K562 (cell line): ENCODE data around the gene DNAH17. TPM values are rescaled to one million over a fixed set of nuclear protein-coding genes. Genes with fewer than 3 reads are reported as not detected.

Experiments used
- ARNT ChIP-seq, 2 experiments: fragments of 450-650 bp; IDR thresholded peaks; 2 replicates each; pipeline ENCODE4 v1.6.1; 2016; ENCODE audit warnings: mild to moderate bottlenecking in 1 of 2
- ATF1 ChIP-seq, 2 experiments: fragments of 450-650 bp in 1 of 2; IDR thresholded peaks; 2 replicates each; pipeline ENCODE4 v1.6.1; 2016; ENCODE audit warnings: missing compliant biosample characterization in 1 of 2, missing genetic modification characterization in 1 of 2
- CREM ChIP-seq: IDR thresholded peaks from 2 replicates; pipeline ENCODE4 v1.6.1; 2014; ENCODE audit warnings: antibody characterized with exemption, low read depth
- ETV1 ChIP-seq: fragments of 450-650 bp; conservative IDR thresholded peaks from 2 replicates; pipeline ENCODE4 v1.6.1; 2016; ENCODE audit warnings: missing genetic modification characterization, control low read depth, low read depth, missing compliant biosample characterization
- ETV5 ChIP-seq: sonication (generic); formaldehyde crosslinking; IDR thresholded peaks from 2 replicates; pipeline ENCODE4 v1.4.0; 2020; ENCODE audit warnings: low read depth, mild to moderate bottlenecking, missing genetic modification reagents
- HMG20B ChIP-seq: fragments of 250-450 bp; sonication (Bioruptor Pico); IDR thresholded peaks from 2 replicates; pipeline ENCODE4 v1.5.0; 2021; ENCODE audit warnings: mild to moderate bottlenecking
- HNRNPLL ChIP-seq: fragments of 200-400 bp; formaldehyde crosslinking; IDR thresholded peaks from 2 replicates; pipeline ENCODE4 v1.6.1; 2017; ENCODE audit warnings: low read length, low read depth, mild to moderate bottlenecking; ENCODE audit not compliant: poor library complexity, severe bottlenecking
- KDM2B ChIP-seq: fragments of 250-450 bp; sonication (Bioruptor Pico); IDR thresholded peaks from 2 replicates; pipeline ENCODE4 v1.8.0; 2021; ENCODE audit warnings: mild to moderate bottlenecking, moderate library complexity
- MXI1 ChIP-seq: IDR thresholded peaks from 2 replicates; pipeline ENCODE4 v1.6.1; 2011; ENCODE audit warnings: low read depth, mild to moderate bottlenecking, improper control_type of control experiment, low read length
- NFXL1 ChIP-seq: fragments of 450-650 bp; formaldehyde crosslinking; IDR thresholded peaks from 2 replicates; pipeline ENCODE4 v1.4.0; 2021; ENCODE audit warnings: mild to moderate bottlenecking
- NONO ChIP-seq, 2 experiments: fragments of 200-400 bp in 1 of 2; fragments of 450-650 bp in 1 of 2; formaldehyde crosslinking in 1 of 2; IDR thresholded peaks; 2 replicates each; pipeline ENCODE4 v1.6.1; 2017; ENCODE audit warnings: low read depth in 2 of 2, mild to moderate bottlenecking in 2 of 2, moderate library complexity in 2 of 2, low read length in 1 of 2
- SLC30A9 ChIP-seq: fragments of 250-450 bp; sonication (Bioruptor Pico); IDR thresholded peaks from 2 replicates; pipeline ENCODE4 v1.8.0; 2022; ENCODE audit warnings: mild to moderate bottlenecking, moderate library complexity
- SMAD4 ChIP-seq: fragments of 250-450 bp; sonication (Bioruptor Pico); conservative IDR thresholded peaks from 2 replicates; pipeline ENCODE4 v1.8.0; 2021; ENCODE audit warnings: inconsistent platforms, mild to moderate bottlenecking, moderate library complexity
- TAF1 ChIP-seq: IDR thresholded peaks from 2 replicates; pipeline ENCODE4 v1.6.1; 2011; ENCODE audit warnings: mild to moderate bottlenecking, low read length, moderate library complexity; ENCODE audit not compliant: insufficient read depth, control insufficient read depth, severe bottlenecking; ENCODE audit errors: extremely low read depth
- TAF15 ChIP-seq: fragments of 200-400 bp; formaldehyde crosslinking; IDR thresholded peaks from 2 replicates; pipeline ENCODE4 v1.6.1; 2017; ENCODE audit warnings: mild to moderate bottlenecking, low read depth, low read length, moderate library complexity
- TAL1 ChIP-seq: fragments of 450-650 bp; IDR thresholded peaks from 2 replicates; pipeline ENCODE4 v1.6.1; 2016; ENCODE audit warnings: mild to moderate bottlenecking
- USF1 ChIP-seq: sonication (generic); formaldehyde crosslinking; IDR thresholded peaks from 2 replicates; pipeline ENCODE4 v1.9.0; 2022; ENCODE audit warnings: mild to moderate bottlenecking, missing genetic modification reagents
- XRCC3 ChIP-seq: fragments of 450-650 bp; IDR thresholded peaks from 2 replicates; pipeline ENCODE4 v1.6.1; 2017; ENCODE audit warnings: mild to moderate bottlenecking, moderate library complexity
- ZNF175 ChIP-seq: fragments of 200-800 bp; sonication (Bioruptor generic); IDR thresholded peaks from 2 replicates; pipeline ENCODE4 v1.6.1; 2016; ENCODE audit warnings: low read depth, mild to moderate bottlenecking, missing genetic modification characterization, missing compliant biosample characterization
- ZNF197 ChIP-seq: fragments of 200-800 bp; sonication (Bioruptor generic); IDR thresholded peaks from 2 replicates; pipeline ENCODE4 v1.6.1; 2016; ENCODE audit warnings: low read depth, missing genetic modification characterization, missing compliant biosample characterization
- ZNF384 ChIP-seq: IDR thresholded peaks from 2 replicates; pipeline ENCODE4 v1.6.1; 2012; ENCODE audit warnings: low read depth, low read length, improper control_type of control experiment
- ZNF644 ChIP-seq: fragments of 200-800 bp; sonication (Bioruptor generic); IDR thresholded peaks from 2 replicates; pipeline ENCODE4 v1.6.1; 2016; ENCODE audit warnings: low read depth, missing genetic modification characterization, missing compliant biosample characterization
- polyA plus RNA-seq, 8 experiments: library from polyadenylated mRNA; depleted of rRNA in 4 of 8; stranded (reverse) in 5 of 8; unstranded in 3 of 8; fragments of >200 nt; fragmentation: Nextera tagmentation in 2 of 8; fragmentation: Illumina TruSeq in 1 of 8; extraction: Ambion mirVana in 2 of 8; extraction: Trizol in 1 of 8; gene quantifications; 2 replicates each; pipeline versions ENCODE4 v1.2.1 to v1.2.3, GENCODE V29; 2011 to 2014; ENCODE audit warnings: inconsistent platforms in 1 of 8, missing spikeins in 1 of 8
- total RNA-seq, 7 experiments: library from RNA; depleted of rRNA in 6 of 7; stranded (reverse); fragments of >200 nt in 6 of 7; fragmentation: Illumina TruSeq in 2 of 7; extraction: Trizol in 2 of 7; gene quantifications; 2 replicates each; pipeline versions ENCODE4 v1.2.1 to v1.2.3, GENCODE V29; 2011 to 2021; ENCODE audit warnings: low replicate concordance in 1 of 7
- TF ChIP-seq, protein P1 (sequence below): fragments of 250-450 bp; sonication (Bioruptor Pico); IDR thresholded peaks from 2 replicates; pipeline ENCODE4 v1.5.0; 2020; ENCODE audit warnings: mild to moderate bottlenecking, borderline replicate concordance
- TF ChIP-seq, protein P2 (sequence below): fragments of 450-650 bp; conservative IDR thresholded peaks from 2 replicates; pipeline ENCODE4 v1.6.1; 2016; ENCODE audit warnings: missing genetic modification characterization, low read depth, mild to moderate bottlenecking, missing compliant biosample characterization, moderate library complexity

Gene DNAH17
- total and polyA plus RNA-seq, 9 of the 15 experiments (the other 6 are each of a cell fraction or from before 2014, with no cell fraction given): under 0.01 to 0.06 (median 0.03) TPM; not detected in 5

GRCh38 chr17:78421534-78422266, 155.5 kb downstream of the DNAH17 start (continued):
- TF ChIP-seq NONO (IDR thresholded peaks at IDR 0.05; ENCODE audit: low read depth in 2 of 2, low read length in 1 of 2) (peak in 1 of 2 experiments; percentile 75; a peak in 2 of 4 replicates), ARNT (IDR thresholded peaks at IDR 0.05) (no peak), MXI1 (no peak), ZNF175 (CRISPR knock-in tag) (no peak), XRCC3 (no peak), USF1 (peak; percentile 39; the same call in 1 of the 2 replicates), TAL1 (no peak), HNRNPLL (no peak), ETV1 (tag) (no peak), NFXL1 (CRISPR knock-in tag) (no peak), CREM (no peak; the same call in none of the 2 replicates), TAF15 (no peak), ZNF197 (no peak), SMAD4 (CRISPR knock-in tag) (peak; percentile 60; the same call in 1 of the 2 replicates), ZNF644 (no peak), TAF1 (no peak), KDM2B (CRISPR knock-in tag) (no peak), ETV5 (CRISPR knock-in tag) (no peak), SLC30A9 (no peak), ZNF384 (no peak), HMG20B (CRISPR knock-in tag) (no peak), ATF1 (CRISPR knock-in tag; IDR thresholded peaks at IDR 0.05) (no peak), ATF1 (tag; IDR thresholded peaks at IDR 0.05) (peak; percentile 53; the same call in 1 of the 2 replicates)
- TF ChIP-seq, protein P1, sequence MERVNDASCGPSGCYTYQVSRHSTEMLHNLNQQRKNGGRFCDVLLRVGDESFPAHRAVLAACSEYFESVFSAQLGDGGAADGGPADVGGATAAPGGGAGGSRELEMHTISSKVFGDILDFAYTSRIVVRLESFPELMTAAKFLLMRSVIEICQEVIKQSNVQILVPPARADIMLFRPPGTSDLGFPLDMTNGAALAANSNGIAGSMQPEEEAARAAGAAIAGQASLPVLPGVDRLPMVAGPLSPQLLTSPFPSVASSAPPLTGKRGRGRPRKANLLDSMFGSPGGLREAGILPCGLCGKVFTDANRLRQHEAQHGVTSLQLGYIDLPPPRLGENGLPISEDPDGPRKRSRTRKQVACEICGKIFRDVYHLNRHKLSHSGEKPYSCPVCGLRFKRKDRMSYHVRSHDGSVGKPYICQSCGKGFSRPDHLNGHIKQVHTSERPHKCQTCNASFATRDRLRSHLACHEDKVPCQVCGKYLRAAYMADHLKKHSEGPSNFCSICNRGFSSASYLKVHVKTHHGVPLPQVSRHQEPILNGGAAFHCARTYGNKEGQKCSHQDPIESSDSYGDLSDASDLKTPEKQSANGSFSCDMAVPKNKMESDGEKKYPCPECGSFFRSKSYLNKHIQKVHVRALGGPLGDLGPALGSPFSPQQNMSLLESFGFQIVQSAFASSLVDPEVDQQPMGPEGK (CRISPR knock-in tag): no peak
- TF ChIP-seq, protein P2, sequence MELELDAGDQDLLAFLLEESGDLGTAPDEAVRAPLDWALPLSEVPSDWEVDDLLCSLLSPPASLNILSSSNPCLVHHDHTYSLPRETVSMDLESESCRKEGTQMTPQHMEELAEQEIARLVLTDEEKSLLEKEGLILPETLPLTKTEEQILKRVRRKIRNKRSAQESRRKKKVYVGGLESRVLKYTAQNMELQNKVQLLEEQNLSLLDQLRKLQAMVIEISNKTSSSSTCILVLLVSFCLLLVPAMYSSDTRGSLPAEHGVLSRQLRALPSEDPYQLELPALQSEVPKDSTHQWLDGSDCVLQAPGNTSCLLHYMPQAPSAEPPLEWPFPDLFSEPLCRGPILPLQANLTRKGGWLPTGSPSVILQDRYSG (tag): no peak
